ENCODE measurements around the gene ZNF792. TPM values are rescaled to one million over a fixed set of nuclear protein-coding genes. Genes with fewer than 3 reads are reported as not detected.

ZNF792 gene
- total RNA-seq, 1 donor from 2014 or later: 7.0 TPM

DNA sequence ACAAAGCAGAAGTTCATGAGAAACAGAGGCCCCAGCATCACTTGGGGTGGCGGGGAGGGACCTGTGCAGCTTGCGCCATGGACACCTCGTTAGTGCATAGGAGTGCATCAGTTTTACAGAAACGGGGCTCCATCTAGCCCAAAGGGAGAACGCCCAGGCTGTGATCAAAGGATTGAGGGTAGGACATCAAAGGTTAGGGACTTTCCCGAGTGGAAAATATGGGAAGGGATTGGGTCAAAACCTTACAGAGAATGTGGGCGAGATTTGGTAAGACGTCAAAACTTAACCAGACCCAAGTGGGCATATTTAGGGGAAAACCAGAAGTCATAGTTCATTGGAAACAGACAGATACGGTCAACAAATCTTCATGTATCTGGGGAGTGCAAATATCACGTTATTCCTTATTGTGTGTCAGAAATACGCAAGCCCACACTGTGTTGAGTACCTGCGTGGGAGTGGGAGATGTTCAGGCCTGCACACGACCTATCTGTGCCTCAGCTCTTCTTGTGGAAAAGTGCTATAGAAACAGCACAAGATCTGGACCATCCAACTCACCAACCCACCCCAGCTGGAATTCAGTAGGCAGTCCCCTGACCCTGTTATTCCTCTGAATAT, 26.7 kb upstream of the ZNF792 start:
- no peak for DNase-seq (ENCODE audit: low spot score)
- H3K4me1 Mint-ChIP-seq: no peaks in the 10 kb centered on the region

DNA sequence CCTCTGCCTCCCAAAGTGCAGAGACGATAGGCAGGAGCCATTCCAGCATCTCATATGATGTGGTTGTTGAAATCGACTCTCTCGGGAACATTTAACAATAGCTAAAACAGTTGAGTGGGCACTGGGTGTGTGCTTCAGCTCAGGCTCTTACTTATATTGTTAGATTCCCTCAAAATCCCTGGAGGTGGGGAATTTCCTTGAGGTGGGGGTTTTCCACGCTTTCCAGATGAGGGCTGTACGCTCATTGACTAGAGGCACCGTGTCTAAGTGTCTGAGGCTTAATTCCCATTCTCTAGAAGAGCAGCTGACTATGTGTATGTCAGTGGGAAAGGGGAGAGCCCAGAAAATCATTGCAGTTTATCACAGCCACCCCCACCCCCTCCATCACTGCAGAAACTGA, 25.3 kb upstream of the ZNF792 start:
- no peaks in the 10 kb centered on the region for H3K36me3 ChIP-seq
- no peak overlapping the region for H3K4me3 Mint-ChIP-seq
- no peak overlapping the region for H3K27ac ChIP-seq
- peaks cover 4% of the 10 kb centered on the region for H3K27me3 Mint-ChIP-seq (ENCODE audit: insufficient read depth, low read depth)
- no peaks in the 10 kb centered on the region for H4K20me1 ChIP-seq (ENCODE audit: low read depth)
- H3K9me3 Mint-ChIP-seq: peaks cover 9% of the 10 kb centered on the region
- no peak overlapping the region for H3K9ac ChIP-seq
- no peaks in the 10 kb centered on the region for H3K9me3 ChIP-seq (ENCODE audit: low read depth)
- H3K4me2 ChIP-seq: no peak overlapping the region
- H3K4me3 ChIP-seq: no peak overlapping the region
- H3K36me3 Mint-ChIP-seq: no peaks in the 10 kb centered on the region
- peaks cover 4% of the 10 kb centered on the region for H3F3A ChIP-seq (ENCODE audit: low read depth)
- no peak overlapping the region for H2AFZ ChIP-seq (replicated peaks)
- peaks cover 8% of the 10 kb centered on the region for H3K4me1 ChIP-seq
- TF ChIP-seq, protein P1, sequence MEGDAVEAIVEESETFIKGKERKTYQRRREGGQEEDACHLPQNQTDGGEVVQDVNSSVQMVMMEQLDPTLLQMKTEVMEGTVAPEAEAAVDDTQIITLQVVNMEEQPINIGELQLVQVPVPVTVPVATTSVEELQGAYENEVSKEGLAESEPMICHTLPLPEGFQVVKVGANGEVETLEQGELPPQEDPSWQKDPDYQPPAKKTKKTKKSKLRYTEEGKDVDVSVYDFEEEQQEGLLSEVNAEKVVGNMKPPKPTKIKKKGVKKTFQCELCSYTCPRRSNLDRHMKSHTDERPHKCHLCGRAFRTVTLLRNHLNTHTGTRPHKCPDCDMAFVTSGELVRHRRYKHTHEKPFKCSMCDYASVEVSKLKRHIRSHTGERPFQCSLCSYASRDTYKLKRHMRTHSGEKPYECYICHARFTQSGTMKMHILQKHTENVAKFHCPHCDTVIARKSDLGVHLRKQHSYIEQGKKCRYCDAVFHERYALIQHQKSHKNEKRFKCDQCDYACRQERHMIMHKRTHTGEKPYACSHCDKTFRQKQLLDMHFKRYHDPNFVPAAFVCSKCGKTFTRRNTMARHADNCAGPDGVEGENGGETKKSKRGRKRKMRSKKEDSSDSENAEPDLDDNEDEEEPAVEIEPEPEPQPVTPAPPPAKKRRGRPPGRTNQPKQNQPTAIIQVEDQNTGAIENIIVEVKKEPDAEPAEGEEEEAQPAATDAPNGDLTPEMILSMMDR (IDR thresholded peaks at IDR 0.05): no peak
- TF ChIP-seq EZH2 (IDR thresholded peaks at IDR 0.05) (no peak), EZH2phosphoT487 (IDR thresholded peaks at IDR 0.05) (no peak)
- no peak overlapping the region for H3K27ac Mint-ChIP-seq
- peaks cover 2% of the 10 kb centered on the region for H3K4me1 Mint-ChIP-seq
- H3K79me2 ChIP-seq (ENCODE audit: low read depth): no peaks in the 10 kb centered on the region
- DNase-seq (ENCODE audit: low spot score): no peak
- H3K27me3 ChIP-seq: no peaks in the 10 kb centered on the region

More for the DNA sequence above, 26.7 kb upstream of the ZNF792 start:
- no peaks in the 10 kb centered on the region for H3F3A ChIP-seq (ENCODE audit: low read depth)
- Mint-ChIP-seq H3K27me3 (ENCODE audit: insufficient read depth, low read depth) (peaks cover 4% of the 10 kb centered on the region), H3K27ac (no peak overlapping the region), H3K4me3 (no peak overlapping the region), H3K36me3 (no peaks in the 10 kb centered on the region), H3K9me3 (peaks cover 8% of the 10 kb centered on the region)
- no peak overlapping the region for H3K4me3 ChIP-seq
- H3K27me3 ChIP-seq: no peaks in the 10 kb centered on the region
- no peaks in the 10 kb centered on the region for H3K9me3 ChIP-seq (ENCODE audit: low read depth)
- no peaks in the 10 kb centered on the region for H3K36me3 ChIP-seq
- H3K9ac ChIP-seq: no peak overlapping the region
- TF ChIP-seq, protein P1 (IDR thresholded peaks at IDR 0.05): no peak
- TF ChIP-seq EZH2 (IDR thresholded peaks at IDR 0.05): no peak
- no peak for TF ChIP-seq EZH2phosphoT487 (IDR thresholded peaks at IDR 0.05)
- H4K20me1 ChIP-seq (ENCODE audit: low read depth): no peaks in the 10 kb centered on the region
- H3K4me1 ChIP-seq: peaks cover 2% of the 10 kb centered on the region
- H3K79me2 ChIP-seq (ENCODE audit: low read depth): no peaks in the 10 kb centered on the region
- H3K27ac ChIP-seq: no peak overlapping the region
- no peak overlapping the region for H3K4me2 ChIP-seq
- no peak overlapping the region for H2AFZ ChIP-seq (replicated peaks)

DNA sequence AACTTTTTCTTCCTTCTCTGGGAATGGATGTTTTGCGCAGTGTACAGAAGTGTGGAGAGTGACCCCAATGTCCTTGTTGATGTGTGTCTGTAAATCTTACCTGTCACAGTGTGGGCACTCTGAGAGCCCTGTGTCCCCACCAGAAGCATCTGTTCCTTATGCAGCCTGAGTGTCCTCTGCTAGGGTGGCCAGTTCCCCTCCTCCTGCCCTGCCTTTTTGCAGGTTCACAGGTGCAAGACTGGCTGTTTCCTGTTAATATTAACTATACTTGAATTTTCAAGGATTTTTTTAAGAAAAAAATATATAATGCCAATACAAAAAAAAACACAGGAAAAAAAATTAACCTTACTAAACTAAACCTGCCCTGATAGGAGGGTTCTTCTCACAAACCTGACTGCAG, 24.1 kb upstream of the ZNF792 start:
- Mint-ChIP-seq H3K9me3 (peaks cover 6% of the 10 kb centered on the region), H3K4me3 (no peak overlapping the region), H3K4me1 (peaks cover 2% of the 10 kb centered on the region), H3K27me3 (ENCODE audit: insufficient read depth, low read depth) (peaks cover 4% of the 10 kb centered on the region), H3K36me3 (no peaks in the 10 kb centered on the region), H3K27ac (no peak overlapping the region)
- DNase-seq (ENCODE audit: low spot score): no peak
- Histone ChIP-seq H3K4me3 (no peak overlapping the region), H3K9ac (no peak overlapping the region), H3F3A (ENCODE audit: low read depth) (peaks cover 4% of the 10 kb centered on the region), H4K20me1 (ENCODE audit: low read depth) (no peaks in the 10 kb centered on the region), H3K4me2 (no peak overlapping the region), H3K27ac (no peak overlapping the region), H3K27me3 (no peaks in the 10 kb centered on the region), H3K9me3 (ENCODE audit: low read depth) (no peaks in the 10 kb centered on the region), H3K4me1 (peaks cover 8% of the 10 kb centered on the region), H3K36me3 (no peaks in the 10 kb centered on the region), H3K79me2 (ENCODE audit: low read depth) (no peaks in the 10 kb centered on the region), H2AFZ (replicated peaks) (no peak overlapping the region)
- TF ChIP-seq, protein P1 (IDR thresholded peaks at IDR 0.05): no peak
- no peak for TF ChIP-seq EZH2phosphoT487 (IDR thresholded peaks at IDR 0.05)
- no peak for TF ChIP-seq EZH2 (IDR thresholded peaks at IDR 0.05)

Data from neural progenitor cell (in vitro differentiated cells).